A673 (cell line): ENCODE measurements around the gene TNFSF8. TPM values are rescaled to one million over a fixed set of nuclear protein-coding genes. Genes with fewer than 3 reads are reported as not detected.

Experiments
- BruUV-seq: library from RNA; stranded (reverse); fragments of 400-500 nt; replicated peaks from 2 replicates; lab custom pipeline; 2021; lab: Mats Ljungman, UMichigan
- CTCF ChIA-PET: fragments of 300-600 bp; sonication (Branson Sonifier 250); formaldehyde crosslinking; loops from one replicate; lab custom pipeline; 2022; ENCODE audit warnings: antibody characterized with exemption; lab: Charles Lee
- POLR2A ChIA-PET: fragments of 300-600 bp; sonication (Branson Sonifier 250); formaldehyde crosslinking; loops from one replicate; lab custom pipeline; 2022; ENCODE audit warnings: antibody characterized with exemption; ENCODE audit not compliant: low non-redundant PET; lab: Charles Lee
- DNase-seq: peaks from one replicate; pipeline ENCODE4 v3.0.0-alpha.2; 2015; ENCODE audit warnings: low spot score
- H3K27ac ChIP-seq: fragments of 200-600 bp; sonication (generic); 2 replicates; pipeline ENCODE4 v1.5.1; 2016; ENCODE audit warnings: mixed run types, low read depth, mild to moderate bottlenecking, mixed read lengths, antibody characterized with exemption, low read length; ENCODE audit not compliant: poor library complexity, severe bottlenecking
- H3K27me3 ChIP-seq: fragments of 200-600 bp; sonication (generic); replicated peaks from 2 replicates; pipeline ENCODE4 v1.6.1; 2017; ENCODE audit warnings: mixed run types, low read depth, mild to moderate bottlenecking, mixed read lengths, antibody characterized with exemption, low read length; ENCODE audit not compliant: insufficient read depth, poor library complexity
- H3K36me3 ChIP-seq: fragments of 200-600 bp; sonication (generic); 2 replicates; pipeline ENCODE4 v1.6.1; 2016; ENCODE audit warnings: mixed run types, mild to moderate bottlenecking, mixed read lengths, antibody characterized with exemption, low read length; ENCODE audit not compliant: insufficient read depth, poor library complexity, severe bottlenecking
- H3K4me1 ChIP-seq: fragments of 200-600 bp; sonication (generic); 2 replicates; pipeline ENCODE4 v1.6.1; 2017; ENCODE audit warnings: mixed run types, mild to moderate bottlenecking, mixed read lengths, antibody characterized with exemption, low read length; ENCODE audit not compliant: insufficient read depth, poor library complexity, severe bottlenecking
- H3K4me3 ChIP-seq: fragments of 200-600 bp; sonication (generic); 2 replicates; pipeline ENCODE4 v1.5.1; 2016; ENCODE audit warnings: low read depth, mixed run types, mild to moderate bottlenecking, mixed read lengths, low read length; ENCODE audit not compliant: poor library complexity, severe bottlenecking
- H3K9me3 ChIP-seq: fragments of 200-600 bp; sonication (generic); 2 replicates; pipeline ENCODE4 v1.6.1; 2016; ENCODE audit warnings: mixed run types, low read depth, mild to moderate bottlenecking, mixed read lengths, antibody characterized with exemption, low read length; ENCODE audit not compliant: poor library complexity, severe bottlenecking
- EZH2 ChIP-seq: fragments of 200-600 bp; sonication (generic); IDR thresholded peaks from 2 replicates; pipeline ENCODE4 v1.6.1; 2017; ENCODE audit warnings: borderline replicate concordance, low read depth, mild to moderate bottlenecking, mixed read lengths, antibody characterized with exemption, low read length; ENCODE audit not compliant: poor library complexity, severe bottlenecking
- intact Hi-C: fragments of 100-400 bp; cut with micrococcal nuclease; formaldehyde crosslinking; loops from one replicate; pipeline ENCODE4 v1.10.0; 2022; ENCODE audit not compliant: unreplicated experiment
- total RNA-seq: library from RNA; stranded (reverse); gene quantifications from 2 replicates; pipeline ENCODE4 v1.2.3, GENCODE V29; 2021
- TF ChIP-seq, protein P1 (sequence below): fragments of 300-800, 200-600 bp; sonication (generic); conservative IDR thresholded peaks from 2 replicates; pipeline ENCODE4 v1.5.1; 2017; ENCODE audit warnings: low read depth, mild to moderate bottlenecking, antibody characterized with exemption, low read length, moderate library complexity, mixed read lengths

TNFSF8 gene
- total RNA-seq, 1 experiment from 2014 or later = not detected

DNA sequence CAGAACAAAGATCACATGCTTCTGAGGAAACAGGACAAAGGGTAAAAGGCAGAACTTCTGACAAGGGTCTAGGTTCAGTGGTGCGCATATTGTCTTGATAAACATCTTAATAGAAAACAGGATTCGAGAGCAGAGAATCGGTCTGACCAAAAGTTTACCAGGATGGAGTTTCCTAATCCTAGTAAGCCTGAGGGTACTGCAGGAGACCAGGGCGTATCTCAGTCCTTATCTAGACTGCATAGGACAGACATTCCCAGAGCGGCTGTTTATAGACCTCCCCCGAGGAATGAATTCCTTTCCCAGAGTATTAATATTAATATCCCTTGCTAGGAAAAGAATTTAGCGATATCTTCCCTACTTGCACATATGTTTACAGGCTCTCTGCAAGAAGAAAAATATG lies 32.4 kb upstream of the TNFSF8 start:
- TF ChIP-seq, protein P1, sequence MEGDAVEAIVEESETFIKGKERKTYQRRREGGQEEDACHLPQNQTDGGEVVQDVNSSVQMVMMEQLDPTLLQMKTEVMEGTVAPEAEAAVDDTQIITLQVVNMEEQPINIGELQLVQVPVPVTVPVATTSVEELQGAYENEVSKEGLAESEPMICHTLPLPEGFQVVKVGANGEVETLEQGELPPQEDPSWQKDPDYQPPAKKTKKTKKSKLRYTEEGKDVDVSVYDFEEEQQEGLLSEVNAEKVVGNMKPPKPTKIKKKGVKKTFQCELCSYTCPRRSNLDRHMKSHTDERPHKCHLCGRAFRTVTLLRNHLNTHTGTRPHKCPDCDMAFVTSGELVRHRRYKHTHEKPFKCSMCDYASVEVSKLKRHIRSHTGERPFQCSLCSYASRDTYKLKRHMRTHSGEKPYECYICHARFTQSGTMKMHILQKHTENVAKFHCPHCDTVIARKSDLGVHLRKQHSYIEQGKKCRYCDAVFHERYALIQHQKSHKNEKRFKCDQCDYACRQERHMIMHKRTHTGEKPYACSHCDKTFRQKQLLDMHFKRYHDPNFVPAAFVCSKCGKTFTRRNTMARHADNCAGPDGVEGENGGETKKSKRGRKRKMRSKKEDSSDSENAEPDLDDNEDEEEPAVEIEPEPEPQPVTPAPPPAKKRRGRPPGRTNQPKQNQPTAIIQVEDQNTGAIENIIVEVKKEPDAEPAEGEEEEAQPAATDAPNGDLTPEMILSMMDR = no peak
- no peak for TF ChIP-seq EZH2
- intact Hi-C loops = no loop called here
- ChIA-PET CTCF (no interaction called here), POLR2A (no interaction called here)
- DNase-seq = no peak
- no peak overlapping the region for H3K4me3 ChIP-seq
- H3K36me3 ChIP-seq = no peaks in the 10 kb centered on the region
- no peaks in the 10 kb centered on the region for H3K27me3 ChIP-seq
- no peaks in the 10 kb centered on the region for H3K9me3 ChIP-seq
- no TSS peak for BruUV-seq
- no peak overlapping the region for H3K27ac ChIP-seq
- no peaks in the 10 kb centered on the region for H3K4me1 ChIP-seq

DNA sequence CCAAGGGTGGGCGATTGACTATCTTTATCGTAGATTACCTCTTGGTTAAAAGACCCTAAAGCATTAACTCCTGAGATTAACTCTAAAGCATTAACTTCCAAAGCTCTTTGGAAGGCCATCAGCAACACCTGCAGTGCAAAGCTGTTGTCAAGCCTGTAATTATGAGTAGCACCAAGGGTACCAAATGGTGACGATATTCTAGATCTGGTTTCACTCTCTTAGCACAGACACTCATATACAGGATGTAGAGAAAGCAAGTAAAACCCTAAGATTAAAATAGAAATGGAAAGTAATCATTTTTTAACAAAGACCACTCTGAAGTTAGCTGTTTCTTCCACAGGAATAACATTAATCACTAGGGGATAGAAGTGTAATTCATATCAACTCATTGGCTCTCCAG lies 29.9 kb upstream of the TNFSF8 start:
- H3K4me3 ChIP-seq = no peak overlapping the region
- ChIA-PET POLR2A (no interaction called here), CTCF (no interaction called here)
- no peak for DNase-seq
- no peak overlapping the region for H3K27ac ChIP-seq
- TF ChIP-seq, protein P1 = no peak
- no peak for TF ChIP-seq EZH2
- no peaks in the 10 kb centered on the region for H3K9me3 ChIP-seq
- H3K4me1 ChIP-seq = peaks cover 2% of the 10 kb centered on the region
- intact Hi-C loops = no loop called here
- no peaks in the 10 kb centered on the region for H3K27me3 ChIP-seq
- H3K36me3 ChIP-seq = no peaks in the 10 kb centered on the region
- no TSS peak for BruUV-seq

DNA sequence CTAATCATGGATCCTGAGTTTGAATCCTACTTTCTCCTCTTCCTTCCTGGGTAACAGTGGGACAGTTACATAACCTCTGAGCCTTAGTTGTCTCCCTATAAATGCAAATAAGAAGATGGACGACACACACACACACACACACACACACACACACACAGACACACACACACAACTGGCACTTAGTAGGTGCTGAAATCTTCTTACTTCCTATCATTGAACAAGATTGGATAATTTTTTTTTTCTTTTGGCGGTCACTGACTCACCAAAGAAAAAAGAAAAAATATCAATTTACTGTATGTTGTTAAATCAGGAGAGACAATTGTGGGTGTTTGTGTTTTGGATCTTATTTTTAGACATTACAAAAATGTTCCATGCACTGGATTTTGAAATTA lies 28.4 kb upstream of the TNFSF8 start:
- TF ChIP-seq EZH2 = no peak
- TF ChIP-seq, protein P1 = no peak
- DNase-seq = no peak
- BruUV-seq = no TSS peak
- intact Hi-C loops = no loop called here
- Histone ChIP-seq H3K36me3 (no peaks in the 10 kb centered on the region), H3K4me3 (no peak overlapping the region), H3K27me3 (no peaks in the 10 kb centered on the region), H3K9me3 (no peaks in the 10 kb centered on the region), H3K27ac (no peak overlapping the region), H3K4me1 (peaks cover 17% of the 10 kb centered on the region)
- ChIA-PET CTCF (no interaction called here), POLR2A (no interaction called here)
